LNCAP (cell line): ENCODE results near the gene ADGRD1.

ENCODE experiments used
- CTCF ChIP-seq: fragments of 450-650 bp; IDR thresholded peaks from 2 replicates; pipeline ENCODE4 v1.5.1; 2017; ENCODE audit warnings: mild to moderate bottlenecking

Gene ADGRD1

GRCh38 chr12:131001493-131001892 lies 47.8 kb downstream of the ADGRD1 start:
- TF ChIP-seq CTCF = no peak

DNA sequence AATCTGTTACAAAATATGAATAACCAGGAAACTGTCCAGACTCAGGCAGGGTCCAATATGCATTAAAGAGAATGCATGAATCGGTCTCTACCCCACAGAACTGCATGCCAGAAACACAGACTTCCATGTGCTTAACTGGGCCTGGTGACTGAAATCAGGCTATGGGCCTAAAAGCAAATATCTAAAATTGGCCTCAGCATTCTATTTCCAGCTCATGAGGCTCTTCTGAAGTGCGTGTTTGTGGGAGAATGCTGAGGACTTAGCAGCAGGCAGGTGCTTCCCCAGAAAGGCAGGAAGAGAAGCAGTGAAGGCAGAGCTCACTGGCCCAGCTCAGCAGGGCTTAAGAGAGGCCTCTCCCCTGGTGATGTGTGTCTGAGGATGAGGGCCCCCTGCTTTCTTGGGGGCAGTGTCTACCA lies 48.5 kb downstream of the ADGRD1 start:
- no peak for TF ChIP-seq CTCF

DNA sequence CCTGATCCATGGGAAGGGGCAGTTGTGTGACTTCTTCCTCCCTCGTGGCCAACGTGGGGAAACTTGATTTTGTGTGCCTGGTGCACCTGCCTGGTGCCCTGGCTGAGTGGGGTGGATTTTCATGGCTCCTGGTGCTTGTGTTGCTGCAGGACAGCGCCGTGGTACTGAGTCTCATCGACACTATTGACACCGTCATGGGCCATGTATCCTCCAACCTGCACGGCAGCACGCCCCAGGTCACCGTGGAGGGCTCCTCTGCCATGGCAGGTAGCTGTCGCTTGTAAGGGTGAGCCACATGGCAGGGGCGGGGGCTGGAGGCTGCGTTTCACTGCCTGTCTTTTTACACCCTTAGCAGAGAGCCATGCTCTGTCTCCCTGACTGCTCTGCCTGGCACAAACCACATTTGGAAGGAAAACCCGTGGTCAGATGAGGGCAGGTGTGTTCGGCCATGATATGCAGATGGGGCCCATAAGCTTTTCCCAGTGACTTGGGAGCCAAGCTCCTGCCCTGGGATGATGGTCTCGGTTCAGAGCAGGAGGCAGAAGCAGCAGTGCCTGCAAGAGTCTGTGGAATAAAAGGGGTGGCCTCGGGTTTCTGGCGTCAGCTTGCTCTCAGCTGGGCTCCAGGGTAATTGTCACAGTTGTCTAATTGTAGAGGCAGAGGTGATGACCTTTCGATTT lies 49.5 kb downstream of the ADGRD1 start:
- no peak for TF ChIP-seq CTCF

- TF ChIP-seq CTCF = no peak
These were observed 50.0 kb downstream of the ADGRD1 start for GRCh38 chr12:131003716-131004045.

DNA sequence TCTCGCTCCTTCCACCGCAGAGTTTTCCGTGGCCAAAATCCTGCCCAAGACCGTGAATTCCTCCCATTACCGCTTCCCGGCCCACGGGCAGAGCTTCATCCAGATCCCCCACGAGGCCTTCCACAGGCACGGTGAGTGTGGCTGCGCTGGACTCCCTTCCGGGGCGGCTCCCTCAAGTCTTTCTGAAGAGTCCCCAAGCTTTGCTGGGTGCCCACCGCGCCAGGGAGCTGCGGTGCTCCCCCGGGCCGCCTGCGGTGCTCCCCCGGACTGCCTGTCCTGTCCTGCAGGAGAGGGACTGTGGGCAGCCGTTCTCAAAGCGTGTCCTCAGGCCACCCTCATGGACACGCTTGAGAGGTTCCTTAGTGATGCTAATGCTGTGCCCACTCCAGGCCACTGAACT lies 50.5 kb downstream of the ADGRD1 start:
- no peak for TF ChIP-seq CTCF

DNA sequence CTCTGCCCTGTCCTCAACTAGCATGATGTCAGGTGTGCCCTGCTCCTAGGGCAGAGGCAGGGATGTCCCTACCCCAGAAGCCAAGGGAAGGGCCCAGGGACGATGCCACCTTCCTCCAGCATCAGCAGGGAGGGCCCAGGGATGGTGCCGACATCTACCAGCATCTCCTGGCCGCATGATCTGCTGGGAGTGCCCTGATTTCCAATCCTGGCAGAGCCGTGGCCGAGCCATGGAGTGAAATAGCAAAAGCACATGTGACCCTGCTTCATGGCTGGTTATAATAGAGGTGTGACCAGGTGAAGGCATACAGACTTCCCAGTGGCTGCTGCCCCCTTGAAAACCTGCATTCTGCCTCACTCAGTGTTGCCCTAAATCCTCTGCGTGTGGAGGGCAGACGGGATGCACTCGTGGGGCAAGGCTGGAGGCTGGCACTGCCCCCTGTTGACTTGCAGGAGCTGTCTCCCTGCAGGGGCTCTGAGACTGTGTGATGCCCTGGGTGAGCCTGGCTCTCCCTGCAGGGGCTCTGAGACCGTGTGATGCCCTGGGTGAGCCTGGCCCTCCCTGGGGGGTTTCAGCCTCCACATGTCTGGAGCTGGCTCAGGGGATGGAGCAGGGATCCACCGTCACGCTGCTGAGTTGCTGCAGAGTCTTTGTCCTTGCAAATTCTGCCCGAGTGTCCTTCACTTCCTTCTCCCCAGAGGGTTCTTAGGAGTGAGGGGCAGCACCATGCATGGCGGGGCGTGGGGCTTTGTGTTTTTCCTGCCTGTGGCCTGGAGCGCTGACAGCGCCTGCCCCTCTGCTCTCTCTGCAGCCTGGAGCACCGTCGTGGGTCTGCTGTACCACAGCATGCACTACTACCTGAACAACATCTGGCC lies 51.7 kb downstream of the ADGRD1 start:
- no peak for TF ChIP-seq CTCF

- no peak for TF ChIP-seq CTCF
These were observed 52.5 kb downstream of the ADGRD1 start for GRCh38 chr12:131006036-131006735.
